ENCODE measurements around the gene FAM227B. TPM values are rescaled to one million over a fixed set of nuclear protein-coding genes. Genes with fewer than 3 reads are reported as not detected.
"Not testable (repeated sequence)": the region's sequence is repeated elsewhere in the genome, so short reads cannot be mapped to it uniquely, and the experiment has no call there.

The FAM227B gene
- total and polyA plus RNA-seq, 7 experiments from 2014 or later: 3.7 to 25.1 (median 14.8) TPM

GRCh38 chr15:49402515-49403296 is 217.9 kb downstream of the FAM227B start:
- not testable (repeated sequence) for H3K27me3 Mint-ChIP-seq
- peaks cover 0 to 35% (median 8%) of the 10 kb centered on the region in 11 donors for H3K9me3 Mint-ChIP-seq

GRCh38 chr15:49387471-49387870 is 233.1 kb downstream of the FAM227B start:
- no peak overlapping the region for H3K4me3 ChIP-seq (ENCODE audit: low read length)
- H3K4me1 Mint-ChIP-seq: no peaks in the 10 kb centered on the region
- DNase-seq: no peak
- H3K27ac ChIP-seq (ENCODE audit: low read depth, low read length): no peak overlapping the region
- ChIA-PET CTCF (no interaction called here), POLR2A (no interaction called here)
- no peaks in the 10 kb centered on the region for H3K9me3 ChIP-seq (ENCODE audit: control insufficient read depth in 2 of 3, low read length in 3 of 3)
- no peaks in the 10 kb centered on the region for H3K36me3 ChIP-seq (ENCODE audit: control insufficient read depth in 2 of 3, insufficient read depth in 3 of 3, low read length in 3 of 3)
- H3K27me3 Mint-ChIP-seq: peaks cover 0 to 17% (median 8%) of the 10 kb centered on the region in 5 donors
- H3K9me3 Mint-ChIP-seq: peaks cover 0 to 28% (median 2%) of the 10 kb centered on the region in 11 donors
- H3K4me1 ChIP-seq (ENCODE audit: control insufficient read depth in 2 of 2, insufficient read depth in 2 of 2, low read length in 2 of 2): no peaks in the 10 kb centered on the region
- H3K27ac Mint-ChIP-seq: no peak overlapping the region
- no peaks in the 10 kb centered on the region for H3K27me3 ChIP-seq (ENCODE audit: control insufficient read depth in 2 of 2, insufficient read depth in 2 of 2, low read length in 2 of 2)
- ATAC-seq: no peak
- H3K4me3 Mint-ChIP-seq: no peak overlapping the region
- peaks cover 0 to 11% (median 4%) of the 10 kb centered on the region in 5 donors for H3K36me3 Mint-ChIP-seq
- intact Hi-C loops (cut with micrococcal nuclease): no loop called here

More at GRCh38 chr15:49402515-49403296, 217.9 kb downstream of the FAM227B start:
- H3K27me3 ChIP-seq (ENCODE audit: control insufficient read depth in 2 of 2, insufficient read depth in 2 of 2, low read length in 2 of 2); H3K36me3 ChIP-seq (ENCODE audit: control insufficient read depth in 2 of 3, insufficient read depth in 3 of 3, low read length in 3 of 3); H3K4me3 ChIP-seq (ENCODE audit: low read length); H3K9me3 ChIP-seq (ENCODE audit: control insufficient read depth in 2 of 3, low read length in 3 of 3); H3K36me3 Mint-ChIP-seq; CTCF ChIA-PET; H3K27ac ChIP-seq (ENCODE audit: low read depth, low read length); H3K4me3 Mint-ChIP-seq; DNase-seq; H3K4me1 Mint-ChIP-seq; POLR2A ChIA-PET; H3K27ac Mint-ChIP-seq; intact Hi-C loops (cut with micrococcal nuclease); ATAC-seq; H3K4me1 ChIP-seq (ENCODE audit: control insufficient read depth in 2 of 2, insufficient read depth in 2 of 2, low read length in 2 of 2): not testable (repeated sequence)

- no peaks in the 10 kb centered on the region for H3K4me1 ChIP-seq (ENCODE audit: control insufficient read depth in 2 of 2, insufficient read depth in 2 of 2, low read length in 2 of 2)
- Mint-ChIP-seq H3K27ac (no peak overlapping the region), H3K27me3 (peaks cover 0 to 18% (median 8%) of the 10 kb centered on the region in 5 donors), H3K4me1 (no peaks in the 10 kb centered on the region), H3K9me3 (peaks cover 0 to 19% (median under 1%) of the 10 kb centered on the region in 11 donors), H3K36me3 (peaks cover 0 to 11% (median 4%) of the 10 kb centered on the region in 5 donors), H3K4me3 (no peak overlapping the region)
- DNase-seq: no peak
- ChIA-PET CTCF (no interaction called here), POLR2A (no interaction called here)
- no peaks in the 10 kb centered on the region for H3K36me3 ChIP-seq (ENCODE audit: control insufficient read depth in 2 of 3, insufficient read depth in 3 of 3, low read length in 3 of 3)
- no peak for ATAC-seq
- H3K27me3 ChIP-seq (ENCODE audit: control insufficient read depth in 2 of 2, insufficient read depth in 2 of 2, low read length in 2 of 2): no peaks in the 10 kb centered on the region
- no peaks in the 10 kb centered on the region for H3K9me3 ChIP-seq (ENCODE audit: control insufficient read depth in 2 of 3, low read length in 3 of 3)
- intact Hi-C loops (cut with micrococcal nuclease): no loop called here
- no peak overlapping the region for H3K4me3 ChIP-seq (ENCODE audit: low read length)
- H3K27ac ChIP-seq (ENCODE audit: low read depth, low read length): no peak overlapping the region
Observed at GRCh38 chr15:49383266-49383665, 237.4 kb downstream of the FAM227B start.

GRCh38 chr15:49382394-49382793 is 238.2 kb downstream of the FAM227B start:
- ATAC-seq (no peak), DNase-seq (no peak)
- no peak overlapping the region for H3K27ac ChIP-seq (ENCODE audit: low read depth, low read length)
- H3K27ac Mint-ChIP-seq: no peak overlapping the region
- CTCF ChIA-PET: no interaction called here
- no peaks in the 10 kb centered on the region for H3K4me1 ChIP-seq (ENCODE audit: control insufficient read depth in 2 of 2, insufficient read depth in 2 of 2, low read length in 2 of 2)
- peaks cover 0 to 11% (median 2%) of the 10 kb centered on the region in 5 donors for H3K36me3 Mint-ChIP-seq
- peaks cover 0 to 18% (median 9%) of the 10 kb centered on the region in 5 donors for H3K27me3 Mint-ChIP-seq
- peaks cover 0 to 11% (median 0%) of the 10 kb centered on the region in 11 donors for H3K9me3 Mint-ChIP-seq
- H3K36me3 ChIP-seq (ENCODE audit: control insufficient read depth in 2 of 3, insufficient read depth in 3 of 3, low read length in 3 of 3): no peaks in the 10 kb centered on the region
- intact Hi-C loops (cut with micrococcal nuclease): no loop called here
- POLR2A ChIA-PET: no interaction called here
- H3K4me3 Mint-ChIP-seq: no peak overlapping the region
- H3K27me3 ChIP-seq (ENCODE audit: control insufficient read depth in 2 of 2, insufficient read depth in 2 of 2, low read length in 2 of 2): no peaks in the 10 kb centered on the region
- H3K4me3 ChIP-seq (ENCODE audit: low read length): no peak overlapping the region
- no peaks in the 10 kb centered on the region for H3K9me3 ChIP-seq (ENCODE audit: control insufficient read depth in 2 of 3, low read length in 3 of 3)
- no peaks in the 10 kb centered on the region for H3K4me1 Mint-ChIP-seq

- DNase-seq: no peak
- Histone ChIP-seq H3K27me3 (ENCODE audit: control insufficient read depth in 2 of 2, insufficient read depth in 2 of 2, low read length in 2 of 2) (no peaks in the 10 kb centered on the region), H3K9me3 (ENCODE audit: control insufficient read depth in 2 of 3, low read length in 3 of 3) (no peaks in the 10 kb centered on the region), H3K4me3 (ENCODE audit: low read length) (no peak overlapping the region), H3K4me1 (ENCODE audit: control insufficient read depth in 2 of 2, insufficient read depth in 2 of 2, low read length in 2 of 2) (no peaks in the 10 kb centered on the region), H3K36me3 (ENCODE audit: control insufficient read depth in 2 of 3, insufficient read depth in 3 of 3, low read length in 3 of 3) (no peaks in the 10 kb centered on the region), H3K27ac (ENCODE audit: low read depth, low read length) (no peak overlapping the region)
- no peak for ATAC-seq
- H3K27ac Mint-ChIP-seq: no peak overlapping the region
- H3K36me3 Mint-ChIP-seq: peaks cover 0 to 10% (median 0%) of the 10 kb centered on the region in 5 donors
- peaks cover 0 to 3% (median 0%) of the 10 kb centered on the region in 11 donors for H3K9me3 Mint-ChIP-seq
- POLR2A ChIA-PET: no interaction called here
- H3K4me3 Mint-ChIP-seq: no peak overlapping the region
- CTCF ChIA-PET: no interaction called here
- intact Hi-C loops (cut with micrococcal nuclease): no loop called here
- H3K27me3 Mint-ChIP-seq: peaks cover 0 to 13% (median 6%) of the 10 kb centered on the region in 5 donors
- H3K4me1 Mint-ChIP-seq: no peaks in the 10 kb centered on the region
Observed at GRCh38 chr15:49380912-49381311, 239.7 kb downstream of the FAM227B start.

- no peaks in the 10 kb centered on the region for H3K4me1 ChIP-seq (ENCODE audit: control insufficient read depth in 2 of 2, insufficient read depth in 2 of 2, low read length in 2 of 2)
- no peak overlapping the region for H3K4me3 Mint-ChIP-seq
- DNase-seq (no peak), ATAC-seq (peak; percentile 44)
- intact Hi-C loops (cut with micrococcal nuclease): no loop called here
- no peak overlapping the region for H3K27ac ChIP-seq (ENCODE audit: low read depth, low read length)
- H3K36me3 ChIP-seq (ENCODE audit: control insufficient read depth in 2 of 3, insufficient read depth in 3 of 3, low read length in 3 of 3): no peaks in the 10 kb centered on the region
- no peaks in the 10 kb centered on the region for H3K27me3 ChIP-seq (ENCODE audit: control insufficient read depth in 2 of 2, insufficient read depth in 2 of 2, low read length in 2 of 2)
- H3K4me1 Mint-ChIP-seq: no peaks in the 10 kb centered on the region
- POLR2A ChIA-PET: no interaction called here
- H3K9me3 ChIP-seq (ENCODE audit: control insufficient read depth in 2 of 3, low read length in 3 of 3): no peaks in the 10 kb centered on the region
- peaks cover 0 to 2% (median 0%) of the 10 kb centered on the region in 5 donors for H3K36me3 Mint-ChIP-seq
- CTCF ChIA-PET: no interaction called here
- H3K9me3 Mint-ChIP-seq: no peaks in the 10 kb centered on the region
- H3K27me3 Mint-ChIP-seq: peaks cover 0 to 13% (median 6%) of the 10 kb centered on the region in 5 donors
- no peak overlapping the region for H3K4me3 ChIP-seq (ENCODE audit: low read length)
- H3K27ac Mint-ChIP-seq: no peak overlapping the region
Observed at GRCh38 chr15:49379996-49380395, 240.6 kb downstream of the FAM227B start.

- H3K36me3 Mint-ChIP-seq: no peaks in the 10 kb centered on the region
- intact Hi-C loops (cut with micrococcal nuclease): no loop called here
- DNase-seq (no peak), ATAC-seq (no peak)
- H3K4me3 Mint-ChIP-seq: no peak overlapping the region
- Histone ChIP-seq H3K27me3 (ENCODE audit: control insufficient read depth in 2 of 2, insufficient read depth in 2 of 2, low read length in 2 of 2) (no peaks in the 10 kb centered on the region), H3K4me1 (ENCODE audit: control insufficient read depth in 2 of 2, insufficient read depth in 2 of 2, low read length in 2 of 2) (no peaks in the 10 kb centered on the region), H3K9me3 (ENCODE audit: control insufficient read depth in 2 of 3, low read length in 3 of 3) (no peaks in the 10 kb centered on the region), H3K4me3 (ENCODE audit: low read length) (no peak overlapping the region), H3K27ac (ENCODE audit: low read depth, low read length) (no peak overlapping the region), H3K36me3 (ENCODE audit: control insufficient read depth in 2 of 3, insufficient read depth in 3 of 3, low read length in 3 of 3) (no peaks in the 10 kb centered on the region)
- ChIA-PET POLR2A (no interaction called here), CTCF (no interaction called here)
- H3K9me3 Mint-ChIP-seq: peaks cover 0 to 8% (median 0%) of the 10 kb centered on the region in 11 donors
- peaks cover 0 to 10% (median 0%) of the 10 kb centered on the region in 5 donors for H3K27me3 Mint-ChIP-seq
- H3K27ac Mint-ChIP-seq: no peak overlapping the region
- H3K4me1 Mint-ChIP-seq: no peaks in the 10 kb centered on the region
Observed at GRCh38 chr15:49372366-49372765, 248.3 kb downstream of the FAM227B start.
